Liver (tissue), 9 donors: Measurements from ENCODE around the gene NEK7. TPM values are rescaled to one million over a fixed set of nuclear protein-coding genes. Genes with fewer than 3 reads are reported as not detected.

Experiments
- DNase-seq: peaks from one replicate; pipeline ENCODE4 v3.0.0-alpha.2; 2017; ENCODE audit warnings: low spot score
- H3K27ac ChIP-seq, 2 donors: one replicate each; pipeline ENCODE4 v1.7.0; 2013; ENCODE audit warnings: inconsistent platforms in 2 of 2, low read length in 2 of 2, control low read depth in 1 of 2, low read depth in 1 of 2, mild to moderate bottlenecking in 1 of 2
- H3K27me3 ChIP-seq, 4 donors: one replicate each; pipeline versions ENCODE4 v1.6.1 to v1.7.0; 2013; ENCODE audit warnings: low read length in 3 of 4, inconsistent platforms in 1 of 4, mild to moderate bottlenecking in 1 of 4, moderate library complexity in 1 of 4; ENCODE audit not compliant: control insufficient read depth in 4 of 4, insufficient read depth in 4 of 4
- H3K36me3 ChIP-seq, 4 donors: one replicate each; pipeline versions ENCODE4 v1.6.1 to v1.7.0; 2013; ENCODE audit warnings: low read length in 3 of 4, mild to moderate bottlenecking in 3 of 4, low read depth in 1 of 4, moderate library complexity in 1 of 4; ENCODE audit not compliant: control insufficient read depth in 4 of 4, insufficient read depth in 3 of 4
- H3K4me1 ChIP-seq, 4 donors: one replicate each; pipeline versions ENCODE4 v1.6.1 to v1.7.0; 2013; ENCODE audit warnings: low read length in 3 of 4, mild to moderate bottlenecking in 3 of 4, moderate library complexity in 1 of 4; ENCODE audit not compliant: control insufficient read depth in 4 of 4, insufficient read depth in 4 of 4
- H3K4me3 ChIP-seq, 3 donors: one replicate each; pipeline versions ENCODE4 v1.6.1 to v1.7.0; 2013; ENCODE audit warnings: low read length in 3 of 3, control low read depth in 1 of 3, low read depth in 1 of 3, mild to moderate bottlenecking in 1 of 3
- H3K9ac ChIP-seq, 2 donors: one replicate each; pipeline ENCODE4 v1.7.0; 2013; ENCODE audit warnings: low read length in 2 of 2, mild to moderate bottlenecking in 2 of 2, moderate library complexity in 2 of 2, control low read depth in 1 of 2, low read depth in 1 of 2
- H3K9me3 ChIP-seq, 4 donors: one replicate each; pipeline versions ENCODE4 v1.6.1 to v1.7.0; 2013; ENCODE audit warnings: low read length in 3 of 4; ENCODE audit not compliant: control insufficient read depth in 4 of 4
- EGR1 ChIP-seq, 2 donors: IDR thresholded peaks; 2 replicates each; pipeline ENCODE4 v1.6.1; 2016 to 2018; ENCODE audit warnings: antibody characterized with exemption in 2 of 2, low read depth in 2 of 2
- FOXA1 ChIP-seq: IDR thresholded peaks from 2 replicates; pipeline ENCODE4 v1.6.1; 2016; ENCODE audit warnings: antibody characterized with exemption
- FOXA2 ChIP-seq: IDR thresholded peaks from 2 replicates; pipeline ENCODE4 v1.6.1; 2016; ENCODE audit warnings: antibody characterized with exemption
- HNF4A ChIP-seq, 2 donors: conservative IDR thresholded peaks; 2 replicates each; pipeline ENCODE4 v1.6.1; 2016; ENCODE audit warnings: antibody characterized with exemption in 2 of 2, mild to moderate bottlenecking in 2 of 2
- HNF4G ChIP-seq: IDR thresholded peaks from 2 replicates; pipeline ENCODE4 v1.6.1; 2016; ENCODE audit warnings: antibody characterized with exemption
- JUND ChIP-seq, 2 donors: IDR thresholded peaks; 2 replicates each; pipeline ENCODE4 v1.6.1; 2016; ENCODE audit warnings: antibody characterized with exemption in 2 of 2
- NR2F2 ChIP-seq: IDR thresholded peaks from 2 replicates; pipeline ENCODE4 v1.6.1; 2016; ENCODE audit warnings: antibody characterized with exemption
- RAD21 ChIP-seq, 2 donors: IDR thresholded peaks; 2 replicates each; pipeline ENCODE4 v1.6.1; 2016; ENCODE audit warnings: antibody characterized with exemption in 2 of 2, mild to moderate bottlenecking in 2 of 2
- RXRA ChIP-seq, 2 donors: IDR thresholded peaks; 2 replicates each; pipeline ENCODE4 v1.6.1; 2017 to 2018; ENCODE audit warnings: antibody characterized with exemption in 2 of 2, mild to moderate bottlenecking in 1 of 2
- SP1 ChIP-seq: IDR thresholded peaks from 2 replicates; pipeline ENCODE4 v1.6.1; 2018; ENCODE audit warnings: antibody characterized with exemption, mild to moderate bottlenecking
- TAF1 ChIP-seq: conservative IDR thresholded peaks from 2 replicates; pipeline ENCODE4 v1.6.1; 2016; ENCODE audit warnings: antibody characterized with exemption, mild to moderate bottlenecking
- YY1 ChIP-seq: IDR thresholded peaks from 2 replicates; pipeline ENCODE4 v1.6.1; 2016; ENCODE audit warnings: antibody characterized with exemption, mild to moderate bottlenecking
- WGBS: extraction: QIAGEN DNeasy Blood & Tissue Kit; methylation state at CpG from one replicate; pipeline ENCODE4 v1.1.7; 2013; 5-methylcytosine and 5-hydroxymethylcytosine counted together
- polyA plus RNA-seq, 2 donors: library from polyadenylated mRNA; stranded (reverse) in 1 of 2; unstranded in 1 of 2; fragments of 200-250 nt in 1 of 2; fragments of >200 nt in 1 of 2; fragmentation: Nextera tagmentation in 1 of 2; extraction: Ambion mirVana in 1 of 2; gene quantifications; one replicate each; pipeline versions ENCODE4 v1.2.1 to v1.2.3, GENCODE V29; 2013 to 2015
- total RNA-seq, 2 donors: library from RNA; depleted of rRNA; stranded (reverse); fragments of >200 nt; gene quantifications; one replicate each; pipeline ENCODE4 v1.2.3, GENCODE V29; 2014
- TF ChIP-seq, protein P1 (sequence below): fragments of 150-350 bp; IDR thresholded peaks from 2 replicates; pipeline ENCODE4 v1.5.1; 2017; ENCODE audit warnings: improper control_type of control experiment, low read depth, low read length; ENCODE audit not compliant: missing input control
- TF ChIP-seq, protein P2 (sequence below): IDR thresholded peaks from 2 replicates; pipeline ENCODE4 v1.6.1; 2016; ENCODE audit warnings: antibody characterized with exemption
- TF ChIP-seq, protein P3 (sequence below): IDR thresholded peaks from 2 replicates; pipeline ENCODE4 v1.6.1; 2016; ENCODE audit warnings: antibody characterized with exemption, mild to moderate bottlenecking
- donor health status: healthy.
- donor health status: healthy.
- donor health status: healthy.
- donor health status: healthy.
- donor health status: healthy.

Gene NEK7
- total and polyA plus RNA-seq, 4 donors = 9.2 to 34.4 (median 20.2) TPM

DNA sequence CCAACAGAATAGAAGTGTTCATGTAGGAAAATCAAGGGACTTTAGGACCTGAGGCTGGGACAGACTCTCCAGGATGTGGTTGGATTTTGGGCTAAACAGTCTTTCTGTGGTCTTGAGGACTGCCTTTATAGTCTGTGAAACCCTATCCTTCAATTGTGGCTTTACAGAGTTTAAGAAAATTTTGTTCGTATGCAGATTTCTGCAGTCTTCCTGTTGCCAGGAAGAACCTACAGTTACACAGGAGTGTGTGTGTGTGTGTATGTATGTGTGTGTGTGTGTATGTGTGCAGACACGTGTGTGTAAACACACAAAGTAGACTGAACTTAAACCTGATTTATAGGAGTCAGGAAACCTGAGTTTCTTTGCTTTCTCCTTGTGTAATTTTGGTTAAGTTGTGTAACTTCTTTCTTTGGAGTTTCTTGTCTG is 22.8 kb downstream of the NEK7 start:
- Histone ChIP-seq H3K4me1 (peaks cover under 1 to 28% (median 5%) of the 10 kb centered on the region in 4 donors), H3K9ac (no peak overlapping the region), H3K36me3 (no peaks in the 10 kb centered on the region), H3K27ac (no peak overlapping the region), H3K9me3 (no peaks in the 10 kb centered on the region), H3K27me3 (no peaks in the 10 kb centered on the region), H3K4me3 (no peak overlapping the region)
- 24% methylated on average over 2 of the region's 2 CpGs for WGBS
- TF ChIP-seq SP1 (no peak), YY1 (no peak), HNF4G (no peak), JUND (IDR thresholded peaks at IDR 0.05) (no peak), HNF4A (conservative IDR thresholded peaks at IDR 0.05) (no peak), RXRA (IDR thresholded peaks at IDR 0.05) (no peak), FOXA1 (no peak)
- TF ChIP-seq, protein P1, sequence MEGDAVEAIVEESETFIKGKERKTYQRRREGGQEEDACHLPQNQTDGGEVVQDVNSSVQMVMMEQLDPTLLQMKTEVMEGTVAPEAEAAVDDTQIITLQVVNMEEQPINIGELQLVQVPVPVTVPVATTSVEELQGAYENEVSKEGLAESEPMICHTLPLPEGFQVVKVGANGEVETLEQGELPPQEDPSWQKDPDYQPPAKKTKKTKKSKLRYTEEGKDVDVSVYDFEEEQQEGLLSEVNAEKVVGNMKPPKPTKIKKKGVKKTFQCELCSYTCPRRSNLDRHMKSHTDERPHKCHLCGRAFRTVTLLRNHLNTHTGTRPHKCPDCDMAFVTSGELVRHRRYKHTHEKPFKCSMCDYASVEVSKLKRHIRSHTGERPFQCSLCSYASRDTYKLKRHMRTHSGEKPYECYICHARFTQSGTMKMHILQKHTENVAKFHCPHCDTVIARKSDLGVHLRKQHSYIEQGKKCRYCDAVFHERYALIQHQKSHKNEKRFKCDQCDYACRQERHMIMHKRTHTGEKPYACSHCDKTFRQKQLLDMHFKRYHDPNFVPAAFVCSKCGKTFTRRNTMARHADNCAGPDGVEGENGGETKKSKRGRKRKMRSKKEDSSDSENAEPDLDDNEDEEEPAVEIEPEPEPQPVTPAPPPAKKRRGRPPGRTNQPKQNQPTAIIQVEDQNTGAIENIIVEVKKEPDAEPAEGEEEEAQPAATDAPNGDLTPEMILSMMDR = no peak
- no peak for DNase-seq

DNA sequence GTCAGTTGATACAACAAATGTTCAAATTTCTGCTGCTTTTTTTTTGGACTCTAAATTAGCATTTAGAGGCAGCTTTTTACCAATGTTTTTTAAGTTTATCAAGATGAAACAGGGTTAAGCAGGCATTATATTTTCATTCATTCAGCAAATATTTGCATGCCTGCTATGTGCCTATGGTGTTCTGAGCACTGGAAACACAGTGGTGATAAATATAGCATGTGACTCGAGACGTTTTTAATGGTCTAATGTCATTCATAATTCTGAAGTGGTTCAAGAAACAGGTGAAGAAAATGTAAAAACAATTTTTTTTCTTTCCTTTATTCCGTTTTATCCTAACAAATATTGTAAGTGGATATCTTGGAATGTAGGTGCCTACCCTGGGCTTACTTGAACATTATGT is 26.8 kb downstream of the NEK7 start:
- H3K4me1 ChIP-seq = peaks cover 3 to 27% (median 13%) of the 10 kb centered on the region in 4 donors
- TF ChIP-seq, protein P1 = no peak
- TF ChIP-seq HNF4G (no peak), SP1 (no peak), FOXA2 (no peak)
- TF ChIP-seq, protein P2, sequence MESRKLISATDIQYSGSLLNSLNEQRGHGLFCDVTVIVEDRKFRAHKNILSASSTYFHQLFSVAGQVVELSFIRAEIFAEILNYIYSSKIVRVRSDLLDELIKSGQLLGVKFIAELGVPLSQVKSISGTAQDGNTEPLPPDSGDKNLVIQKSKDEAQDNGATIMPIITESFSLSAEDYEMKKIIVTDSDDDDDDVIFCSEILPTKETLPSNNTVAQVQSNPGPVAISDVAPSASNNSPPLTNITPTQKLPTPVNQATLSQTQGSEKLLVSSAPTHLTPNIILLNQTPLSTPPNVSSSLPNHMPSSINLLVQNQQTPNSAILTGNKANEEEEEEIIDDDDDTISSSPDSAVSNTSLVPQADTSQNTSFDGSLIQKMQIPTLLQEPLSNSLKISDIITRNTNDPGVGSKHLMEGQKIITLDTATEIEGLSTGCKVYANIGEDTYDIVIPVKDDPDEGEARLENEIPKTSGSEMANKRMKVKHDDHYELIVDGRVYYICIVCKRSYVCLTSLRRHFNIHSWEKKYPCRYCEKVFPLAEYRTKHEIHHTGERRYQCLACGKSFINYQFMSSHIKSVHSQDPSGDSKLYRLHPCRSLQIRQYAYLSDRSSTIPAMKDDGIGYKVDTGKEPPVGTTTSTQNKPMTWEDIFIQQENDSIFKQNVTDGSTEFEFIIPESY = no peak
- H3K4me3 ChIP-seq = no peak overlapping the region
- H3K27me3 ChIP-seq = no peaks in the 10 kb centered on the region
- no peak overlapping the region for H3K27ac ChIP-seq
- no peak for DNase-seq
- H3K9ac ChIP-seq = no peak overlapping the region
- 88% methylated on average over 3 of the region's 3 CpGs for WGBS
- no peaks in the 10 kb centered on the region for H3K9me3 ChIP-seq
- no peaks in the 10 kb centered on the region for H3K36me3 ChIP-seq

DNA sequence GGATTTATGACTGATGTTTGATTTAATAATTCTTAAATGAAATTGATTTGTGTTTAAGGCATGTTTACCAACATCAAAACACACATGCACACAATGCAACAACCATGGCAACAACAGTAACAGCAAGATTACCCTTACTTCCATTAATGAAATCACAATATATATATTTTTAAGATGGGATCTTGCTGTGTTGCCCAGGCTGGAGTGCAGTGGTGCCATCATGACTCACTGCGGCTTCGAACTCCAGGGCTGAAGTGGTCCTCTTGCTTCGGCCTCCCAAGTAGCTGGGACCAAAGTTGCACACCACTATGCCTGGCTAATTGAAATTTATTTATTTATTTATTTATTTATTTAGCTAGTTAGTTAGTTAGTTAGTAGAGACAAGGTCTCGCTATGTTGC is 27.7 kb downstream of the NEK7 start:
- Histone ChIP-seq H3K27ac (no peak overlapping the region), H3K4me3 (no peak overlapping the region), H3K4me1 (peaks cover 3 to 27% (median 15%) of the 10 kb centered on the region in 4 donors), H3K36me3 (no peaks in the 10 kb centered on the region), H3K27me3 (no peaks in the 10 kb centered on the region), H3K9me3 (no peaks in the 10 kb centered on the region), H3K9ac (no peak overlapping the region)
- no peak for DNase-seq
- 95% methylated on average over 4 of the region's 4 CpGs for WGBS
- no peak for TF ChIP-seq EGR1 (IDR thresholded peaks at IDR 0.05; ENCODE audit: low read depth in 2 of 2)
- no peak for TF ChIP-seq NR2F2
- no peak for TF ChIP-seq FOXA2
- no peak for TF ChIP-seq RAD21 (IDR thresholded peaks at IDR 0.05)
- TF ChIP-seq, protein P3, sequence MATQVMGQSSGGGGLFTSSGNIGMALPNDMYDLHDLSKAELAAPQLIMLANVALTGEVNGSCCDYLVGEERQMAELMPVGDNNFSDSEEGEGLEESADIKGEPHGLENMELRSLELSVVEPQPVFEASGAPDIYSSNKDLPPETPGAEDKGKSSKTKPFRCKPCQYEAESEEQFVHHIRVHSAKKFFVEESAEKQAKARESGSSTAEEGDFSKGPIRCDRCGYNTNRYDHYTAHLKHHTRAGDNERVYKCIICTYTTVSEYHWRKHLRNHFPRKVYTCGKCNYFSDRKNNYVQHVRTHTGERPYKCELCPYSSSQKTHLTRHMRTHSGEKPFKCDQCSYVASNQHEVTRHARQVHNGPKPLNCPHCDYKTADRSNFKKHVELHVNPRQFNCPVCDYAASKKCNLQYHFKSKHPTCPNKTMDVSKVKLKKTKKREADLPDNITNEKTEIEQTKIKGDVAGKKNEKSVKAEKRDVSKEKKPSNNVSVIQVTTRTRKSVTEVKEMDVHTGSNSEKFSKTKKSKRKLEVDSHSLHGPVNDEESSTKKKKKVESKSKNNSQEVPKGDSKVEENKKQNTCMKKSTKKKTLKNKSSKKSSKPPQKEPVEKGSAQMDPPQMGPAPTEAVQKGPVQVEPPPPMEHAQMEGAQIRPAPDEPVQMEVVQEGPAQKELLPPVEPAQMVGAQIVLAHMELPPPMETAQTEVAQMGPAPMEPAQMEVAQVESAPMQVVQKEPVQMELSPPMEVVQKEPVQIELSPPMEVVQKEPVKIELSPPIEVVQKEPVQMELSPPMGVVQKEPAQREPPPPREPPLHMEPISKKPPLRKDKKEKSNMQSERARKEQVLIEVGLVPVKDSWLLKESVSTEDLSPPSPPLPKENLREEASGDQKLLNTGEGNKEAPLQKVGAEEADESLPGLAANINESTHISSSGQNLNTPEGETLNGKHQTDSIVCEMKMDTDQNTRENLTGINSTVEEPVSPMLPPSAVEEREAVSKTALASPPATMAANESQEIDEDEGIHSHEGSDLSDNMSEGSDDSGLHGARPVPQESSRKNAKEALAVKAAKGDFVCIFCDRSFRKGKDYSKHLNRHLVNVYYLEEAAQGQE = no peak
- no peak for TF ChIP-seq SP1
- no peak for TF ChIP-seq JUND (IDR thresholded peaks at IDR 0.05)
- TF ChIP-seq TAF1 = no peak
- TF ChIP-seq, protein P2 = no peak
- TF ChIP-seq YY1 = no peak
